ENCODE results near the gene SMAD7. TPM values are rescaled to one million over a fixed set of nuclear protein-coding genes. Genes with fewer than 3 reads are reported as not detected.

The SMAD7 gene
- total RNA-seq, 1 donor from 2014 or later: 61.2 TPM

DNA sequence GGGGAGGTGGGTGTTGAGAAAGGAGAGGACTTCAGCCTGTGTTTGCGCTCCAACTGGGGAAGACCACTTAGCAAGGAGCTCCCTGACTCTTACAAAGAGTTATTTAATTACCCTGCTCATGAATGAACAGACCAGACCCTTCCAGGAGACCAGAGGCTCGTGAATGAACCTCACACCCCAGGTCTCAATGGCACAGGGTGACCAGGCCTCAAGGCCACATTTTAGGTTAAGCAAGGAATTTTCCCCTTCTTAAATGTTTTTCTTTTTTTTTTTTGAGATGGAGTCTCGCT lies 25.3 kb downstream of the SMAD7 start:
- Mint-ChIP-seq H3K9me3 (ENCODE audit: low read depth) (no peaks in the 10 kb centered on the region), H3K4me1 (ENCODE audit: low read depth) (peaks cover 100% of the 10 kb centered on the region), H3K27ac (ENCODE audit: unreplicated experiment) (peak overlapping the region; percentile 96), H3K27me3 (ENCODE audit: low read depth) (no peaks in the 10 kb centered on the region), H3K36me3 (ENCODE audit: low read depth) (peaks cover 27% of the 10 kb centered on the region), H3K4me3 (ENCODE audit: unreplicated experiment) (no peak overlapping the region)
- TF ChIP-seq, protein P1, sequence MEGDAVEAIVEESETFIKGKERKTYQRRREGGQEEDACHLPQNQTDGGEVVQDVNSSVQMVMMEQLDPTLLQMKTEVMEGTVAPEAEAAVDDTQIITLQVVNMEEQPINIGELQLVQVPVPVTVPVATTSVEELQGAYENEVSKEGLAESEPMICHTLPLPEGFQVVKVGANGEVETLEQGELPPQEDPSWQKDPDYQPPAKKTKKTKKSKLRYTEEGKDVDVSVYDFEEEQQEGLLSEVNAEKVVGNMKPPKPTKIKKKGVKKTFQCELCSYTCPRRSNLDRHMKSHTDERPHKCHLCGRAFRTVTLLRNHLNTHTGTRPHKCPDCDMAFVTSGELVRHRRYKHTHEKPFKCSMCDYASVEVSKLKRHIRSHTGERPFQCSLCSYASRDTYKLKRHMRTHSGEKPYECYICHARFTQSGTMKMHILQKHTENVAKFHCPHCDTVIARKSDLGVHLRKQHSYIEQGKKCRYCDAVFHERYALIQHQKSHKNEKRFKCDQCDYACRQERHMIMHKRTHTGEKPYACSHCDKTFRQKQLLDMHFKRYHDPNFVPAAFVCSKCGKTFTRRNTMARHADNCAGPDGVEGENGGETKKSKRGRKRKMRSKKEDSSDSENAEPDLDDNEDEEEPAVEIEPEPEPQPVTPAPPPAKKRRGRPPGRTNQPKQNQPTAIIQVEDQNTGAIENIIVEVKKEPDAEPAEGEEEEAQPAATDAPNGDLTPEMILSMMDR (IDR thresholded peaks at IDR 0.05): no peak
- no peak for DNase-seq (ENCODE audit: low spot score)

DNA sequence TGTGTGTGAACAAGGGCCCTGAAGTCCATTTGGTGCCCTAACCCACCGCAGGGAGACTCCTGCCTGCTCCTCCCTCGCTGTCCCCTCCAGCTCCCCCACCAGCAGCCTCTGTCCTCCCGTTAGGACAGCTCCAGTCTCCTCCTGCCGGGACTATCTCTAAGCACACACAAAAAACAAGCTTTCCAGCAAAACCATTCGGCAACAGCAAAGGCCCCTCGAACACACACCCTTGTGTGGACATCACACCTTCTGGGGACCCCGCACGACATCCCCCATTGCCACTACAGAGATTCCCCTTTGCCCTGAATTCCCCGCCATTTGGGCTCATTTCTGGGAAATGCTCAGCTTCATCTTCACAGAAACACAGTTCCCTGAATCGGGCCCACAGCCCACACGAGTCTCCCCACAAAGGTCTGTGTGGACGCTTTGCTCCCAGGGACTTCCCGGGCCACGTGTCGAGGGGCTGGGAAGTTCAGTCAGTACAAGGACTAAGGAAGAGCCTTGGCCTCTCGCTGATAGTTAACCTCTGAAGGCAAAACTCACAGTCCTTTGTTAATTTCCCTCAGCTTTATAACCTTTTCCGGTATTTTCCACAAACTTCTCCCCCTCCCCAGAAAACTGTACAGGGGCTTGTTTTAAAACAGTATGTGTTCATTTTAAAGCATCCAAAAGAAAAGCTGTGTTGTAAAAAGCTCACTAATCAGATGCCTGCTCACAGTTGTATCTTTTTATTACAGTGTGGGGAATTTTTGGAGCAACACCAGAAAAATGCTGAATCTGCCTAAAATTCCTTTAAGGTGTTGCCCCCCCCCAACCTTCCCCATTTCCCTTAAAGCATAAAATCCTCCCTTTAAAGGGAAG lies 25.9 kb downstream of the SMAD7 start:
- TF ChIP-seq, protein P1 (IDR thresholded peaks at IDR 0.05): peak; percentile 48
- peak overlapping the region; percentile 96 for H3K27ac Mint-ChIP-seq (ENCODE audit: unreplicated experiment)
- H3K4me3 Mint-ChIP-seq (ENCODE audit: unreplicated experiment): peak overlapping the region; percentile 55
- H3K27me3 Mint-ChIP-seq (ENCODE audit: low read depth): no peaks in the 10 kb centered on the region
- peaks cover 99% of the 10 kb centered on the region for H3K4me1 Mint-ChIP-seq (ENCODE audit: low read depth)
- H3K36me3 Mint-ChIP-seq (ENCODE audit: low read depth): peaks cover 32% of the 10 kb centered on the region
- H3K9me3 Mint-ChIP-seq (ENCODE audit: low read depth): no peaks in the 10 kb centered on the region
- peak; percentile 54 for DNase-seq (ENCODE audit: low spot score)

DNA sequence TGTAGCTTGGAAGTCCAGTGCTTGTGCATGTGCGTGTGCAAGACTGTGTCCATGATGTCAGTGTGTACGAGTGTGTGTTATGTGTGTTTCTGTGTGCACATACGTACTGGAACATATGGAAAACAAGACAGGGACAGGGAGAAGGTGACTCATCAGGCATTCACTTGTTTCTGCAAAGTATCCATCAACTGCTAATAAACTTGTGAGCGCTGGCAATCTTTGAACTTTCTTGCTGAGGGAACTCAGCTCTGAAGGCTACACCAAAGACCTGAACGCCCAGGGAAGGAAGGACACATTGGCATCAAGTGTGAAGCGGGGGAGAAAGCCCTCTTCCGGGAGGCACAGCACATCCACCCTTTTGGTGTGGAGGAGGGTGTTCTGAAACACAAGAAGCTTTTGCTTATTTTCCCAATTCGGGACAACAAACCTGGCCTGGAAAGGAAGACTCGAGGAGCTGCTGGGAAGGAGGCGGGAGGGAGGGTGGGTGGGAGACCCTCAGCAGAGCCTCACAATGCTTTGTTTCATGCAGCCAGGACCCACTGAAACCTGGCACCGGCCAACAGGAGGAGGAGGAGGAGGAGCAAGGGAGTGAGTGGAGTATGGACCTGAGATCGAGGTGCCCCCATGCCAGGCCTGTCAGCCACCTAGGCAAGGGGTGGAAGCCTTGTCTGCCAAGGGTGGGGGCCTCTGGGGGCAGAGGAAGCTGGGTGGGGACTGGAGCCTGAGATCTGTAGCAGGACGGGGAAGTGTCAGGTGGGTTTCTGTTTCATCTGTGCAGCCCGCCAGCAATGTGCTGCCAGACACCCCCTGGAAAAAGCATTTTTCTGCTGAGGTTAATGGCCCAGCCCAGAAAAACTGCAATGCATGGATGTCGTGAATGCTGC lies 26.8 kb downstream of the SMAD7 start:
- Mint-ChIP-seq H3K36me3 (ENCODE audit: low read depth) (peaks cover 34% of the 10 kb centered on the region), H3K4me3 (ENCODE audit: unreplicated experiment) (peak overlapping the region; percentile 57)

DNA sequence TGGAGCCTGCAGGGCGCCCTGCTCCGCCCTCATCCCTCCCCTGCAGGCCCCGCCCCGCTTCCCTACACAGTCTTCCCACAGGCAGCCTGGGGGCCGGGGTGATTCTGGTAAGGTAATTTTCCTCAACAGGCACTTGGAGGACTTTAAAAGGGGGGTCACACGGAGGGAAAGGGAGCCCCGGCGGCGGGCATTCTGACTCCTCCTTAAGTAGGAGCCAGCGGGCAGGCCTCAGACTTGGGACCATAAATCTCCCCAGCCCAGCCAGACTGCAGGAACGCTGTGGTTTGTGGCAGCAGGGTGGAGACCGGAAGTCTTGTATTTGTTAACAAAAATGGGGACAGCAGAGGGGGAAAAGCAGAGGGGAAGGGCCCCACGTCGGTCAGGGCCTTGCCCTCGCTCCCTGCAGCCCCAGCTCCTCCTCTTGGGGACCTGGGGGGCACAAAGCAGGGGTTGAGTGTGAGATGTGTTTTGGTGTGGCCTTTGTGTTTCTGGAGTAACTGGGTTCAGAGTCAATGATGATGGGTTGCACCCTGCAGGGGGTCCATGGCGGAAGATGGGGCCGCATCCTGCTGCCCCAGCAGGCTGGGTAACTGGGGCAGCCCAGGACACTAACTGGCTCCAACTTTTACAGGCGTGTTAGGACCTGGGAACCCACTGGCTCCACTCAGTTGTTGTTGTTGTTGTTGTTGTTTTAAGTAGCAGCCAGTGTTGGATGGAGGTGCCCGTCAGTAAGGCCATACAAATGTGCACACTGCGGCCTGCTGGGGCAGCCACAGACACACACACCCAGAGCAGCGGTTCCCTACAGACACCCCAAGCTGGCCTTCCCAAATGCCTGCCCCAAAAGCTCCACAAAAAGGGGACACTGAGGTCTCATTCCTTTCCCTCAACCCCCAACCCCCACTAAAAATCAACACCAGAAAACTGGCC lies 27.7 kb downstream of the SMAD7 start:
- Mint-ChIP-seq H3K36me3 (ENCODE audit: low read depth) (peaks cover 34% of the 10 kb centered on the region), H3K4me3 (ENCODE audit: unreplicated experiment) (peak overlapping the region; percentile 68), H3K4me1 (ENCODE audit: low read depth) (peaks cover 96% of the 10 kb centered on the region), H3K27ac (ENCODE audit: unreplicated experiment) (peak overlapping the region; percentile 96), H3K27me3 (ENCODE audit: low read depth) (no peaks in the 10 kb centered on the region), H3K9me3 (ENCODE audit: low read depth) (no peaks in the 10 kb centered on the region)
- TF ChIP-seq, protein P1 (IDR thresholded peaks at IDR 0.05): no peak
- DNase-seq (ENCODE audit: low spot score): peak; percentile 92

More for the DNA sequence above, 26.8 kb downstream of the SMAD7 start:
- peak; percentile 81 for DNase-seq (ENCODE audit: low spot score)
- Mint-ChIP-seq H3K27ac (ENCODE audit: unreplicated experiment) (peak overlapping the region; percentile 96), H3K27me3 (ENCODE audit: low read depth) (no peaks in the 10 kb centered on the region), H3K4me1 (ENCODE audit: low read depth) (peaks cover 98% of the 10 kb centered on the region), H3K9me3 (ENCODE audit: low read depth) (no peaks in the 10 kb centered on the region)
- TF ChIP-seq, protein P1 (IDR thresholded peaks at IDR 0.05): no peak

Measured in chondrocyte (in vitro differentiated cells).